DOHH2 (cell line): ENCODE measurements around the gene OR4K13.

Experiments
- CTCF ChIP-seq: fragments of 200-600 bp; sonication (generic); IDR thresholded peaks from one replicate; pipeline ENCODE4 v1.5.1; 2014; ENCODE audit warnings: antibody characterized with exemption, mild to moderate bottlenecking, low read depth, low read length; ENCODE audit not compliant: poor library complexity, severe bottlenecking
- EZH2phosphoT487 ChIP-seq: fragments of 200-600 bp; sonication (generic); IDR thresholded peaks from 2 replicates; pipeline ENCODE4 v1.6.1; 2017; ENCODE audit warnings: borderline replicate concordance, mild to moderate bottlenecking, antibody characterized with exemption, low read length, moderate library complexity, mixed read lengths

GRCh38 chr14:20035938-20036337 is at the start of gene OR4K13:
- TF ChIP-seq CTCF (no peak), EZH2phosphoT487 (no peak)
